NCI-H526 treated with DMSO at 0.1 percent for 48 hours (cell line): ENCODE results near the gene ZNF222.

Experiments used
- DNase-seq: peaks from one replicate; lab custom pipeline; 2025; lab: John Stamatoyannopoulos, UW

Gene ZNF222

GRCh38 chr19:44025217-44025936 is at the start of gene ZNF222:
Gene ZNF222, plus strand, starts transcription at chr19:44025379. Its CDS starts 58 bp downstream, at chr19:44025437.
- DNase-seq, result peak; percentile 73

GRCh38 chr19:43976732-43977131 is 48.4 kb upstream of the ZNF222 start:
- no peak for DNase-seq

GRCh38 chr19:43983544-43983911 is 41.7 kb upstream of the ZNF222 start:
- no peak for DNase-seq

GRCh38 chr19:43983912-43984686 is 41.1 kb upstream of the ZNF222 start, which contains the start of gene ZNF155:
Gene ZNF155, plus strand, starts transcription at chr19:43984188. Its CDS starts 4,356 bp downstream, at chr19:43988544.
- DNase-seq, result peak; percentile 97

GRCh38 chr19:43984687-43985000 is 40.5 kb upstream of the ZNF222 start:
- DNase-seq, result no peak

GRCh38 chr19:43997631-43998290 is 27.4 kb upstream of the ZNF222 start:
- DNase-seq, result no peak

GRCh38 chr19:44002212-44002565 is 23.0 kb upstream of the ZNF222 start:
- no peak for DNase-seq

GRCh38 chr19:44002566-44003460 is 22.4 kb upstream of the ZNF222 start, which contains the start of gene ZNF230:
Gene ZNF230, plus strand, starts transcription at chr19:44002957. Its CDS starts 4,122 bp downstream, at chr19:44007079.
- DNase-seq, result peak; percentile 95

GRCh38 chr19:44003461-44004009 is 21.6 kb upstream of the ZNF222 start:
- DNase-seq, result no peak

- no peak for DNase-seq
These were observed 19.2 kb upstream of the ZNF222 start for GRCh38 chr19:44005973-44006372.

GRCh38 chr19:44007473-44007872 is 17.7 kb upstream of the ZNF222 start:
- DNase-seq, result no peak

GRCh38 chr19:44010468-44010867 is 14.7 kb upstream of the ZNF222 start:
- DNase-seq, result no peak

- no peak for DNase-seq
These were observed 5.7 kb upstream of the ZNF222 start for GRCh38 chr19:44019498-44019897.

GRCh38 chr19:44021221-44021620 is 4.0 kb upstream of the ZNF222 start:
- no peak for DNase-seq

GRCh38 chr19:44024900-44025216 is 321 bp upstream of the ZNF222 start:
- DNase-seq, result no peak

GRCh38 chr19:44026622-44027021 is 1.4 kb downstream of the ZNF222 start:
- no peak for DNase-seq

- DNase-seq, result no peak
These were observed 6.9 kb downstream of the ZNF222 start for GRCh38 chr19:44032001-44032610.

GRCh38 chr19:44042147-44042546 is 17.0 kb downstream of the ZNF222 start:
- DNase-seq, result no peak

- DNase-seq, result peak; percentile 78
These were observed 25.8 kb downstream of the ZNF222 start for GRCh38 chr19:44050740-44051649.
